Dermis blood vessel endothelial cell (primary cell): Measurements from ENCODE around the gene PTPRD. TPM values are rescaled to one million over a fixed set of nuclear protein-coding genes. Genes with fewer than 3 reads are reported as not detected.

ENCODE experiments used
- DNase-seq: peaks from one replicate; pipeline ENCODE4 v3.0.0; 2010
- total RNA-seq: library from RNA; depleted of rRNA; stranded (reverse); fragments of >200 nt; gene quantifications from 2 replicates; pipeline ENCODE4 v1.2.3, GENCODE V29; 2014

The PTPRD gene
- total RNA-seq, 1 donor from 2014 or later, result 3.2 TPM

GRCh38 chr9:8346296-8346695, 2266.5 kb downstream of the PTPRD start:
- DNase-seq, result no peak

- DNase-seq, result peak; percentile 35
Measured at GRCh38 chr9:8338767-8339510, 2273.9 kb downstream of the PTPRD start.

DNA sequence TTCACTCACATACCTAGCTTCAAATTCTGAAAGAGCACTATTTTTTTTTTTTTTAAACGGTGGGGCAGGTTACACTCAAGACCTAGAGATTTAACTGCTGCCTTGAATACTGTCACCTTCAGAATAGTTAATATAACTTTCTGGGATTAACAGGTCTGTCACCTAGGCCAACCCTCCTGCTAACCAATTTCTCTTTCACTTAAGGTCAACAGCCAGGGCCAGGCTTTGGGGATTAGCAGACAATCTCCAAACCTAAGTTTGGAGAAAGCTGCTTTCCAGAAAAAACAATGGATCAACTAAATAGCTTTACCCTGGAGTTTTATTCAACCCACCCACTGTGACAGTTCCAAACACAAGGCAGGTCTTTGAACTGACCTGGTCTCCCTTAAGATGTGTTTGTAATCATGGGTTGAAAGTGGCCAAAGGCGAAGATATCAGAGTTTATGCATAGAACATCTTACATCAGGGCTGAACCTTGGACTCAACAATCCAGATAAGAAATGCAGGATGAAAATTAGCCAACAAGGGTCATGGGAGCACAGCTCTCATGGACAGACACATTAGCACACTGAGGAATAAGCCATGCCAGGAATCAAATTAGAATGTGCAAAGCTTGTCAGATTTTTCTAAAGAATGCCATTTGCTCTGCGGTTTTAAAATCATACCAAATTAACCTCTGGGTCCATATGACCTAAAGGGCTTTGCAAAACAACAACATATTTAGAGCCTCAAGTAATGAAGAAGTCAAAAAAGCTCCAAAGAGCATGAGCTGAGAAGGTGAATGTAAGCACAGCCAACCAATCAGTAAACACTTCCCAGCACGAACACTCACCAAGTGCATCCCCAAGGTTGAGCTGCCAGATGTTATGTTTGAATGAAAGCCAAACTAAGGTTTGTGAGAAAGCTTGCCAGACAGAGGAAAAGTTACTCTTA, 2274.7 kb downstream of the PTPRD start:
- DNase-seq, result peak; percentile 63

DNA sequence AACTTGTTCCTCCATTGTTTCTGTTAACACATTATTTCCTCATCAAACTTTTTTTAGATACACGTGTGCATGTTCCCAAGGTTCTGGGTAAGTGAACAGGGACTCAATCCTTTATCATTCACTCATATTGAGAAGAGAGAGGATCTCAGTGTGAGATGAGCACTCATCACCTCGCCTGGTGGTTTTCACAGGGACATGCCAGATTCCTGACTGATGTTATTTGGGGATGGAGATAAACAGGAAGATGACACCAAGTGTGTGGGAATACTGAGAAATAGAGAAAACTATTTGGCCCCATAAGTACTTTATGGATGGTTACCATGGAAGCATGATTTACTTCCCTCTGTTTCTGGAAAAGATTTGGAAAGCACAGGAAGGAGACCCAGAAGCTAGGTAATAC, 2279.9 kb downstream of the PTPRD start:
- DNase-seq, result no peak

DNA sequence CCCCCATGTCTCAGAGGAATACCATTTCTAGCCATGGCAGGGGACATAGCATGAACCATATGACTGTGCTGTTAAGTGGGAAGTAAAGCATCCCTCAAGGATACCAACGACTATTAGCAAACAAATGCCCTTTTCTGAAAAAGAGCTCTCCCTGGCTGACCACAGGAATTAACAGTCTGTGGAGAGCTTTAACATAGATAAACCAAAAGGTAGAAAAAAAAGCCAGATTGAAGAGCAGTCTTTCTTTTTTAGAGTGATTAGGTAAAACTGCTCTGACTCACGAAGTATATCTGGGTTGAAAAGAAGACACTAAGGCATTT, 2280.5 kb downstream of the PTPRD start:
- DNase-seq, result no peak

GRCh38 chr9:8331507-8332330, 2281.1 kb downstream of the PTPRD start:
- DNase-seq, result no peak

- no peak for DNase-seq
Measured at GRCh38 chr9:8329561-8330283, 2283.1 kb downstream of the PTPRD start.

- DNase-seq, result no peak
Measured at GRCh38 chr9:8315211-8315610, 2297.6 kb downstream of the PTPRD start.

GRCh38 chr9:8309258-8309657, 2303.5 kb downstream of the PTPRD start:
- DNase-seq, result no peak

DNA sequence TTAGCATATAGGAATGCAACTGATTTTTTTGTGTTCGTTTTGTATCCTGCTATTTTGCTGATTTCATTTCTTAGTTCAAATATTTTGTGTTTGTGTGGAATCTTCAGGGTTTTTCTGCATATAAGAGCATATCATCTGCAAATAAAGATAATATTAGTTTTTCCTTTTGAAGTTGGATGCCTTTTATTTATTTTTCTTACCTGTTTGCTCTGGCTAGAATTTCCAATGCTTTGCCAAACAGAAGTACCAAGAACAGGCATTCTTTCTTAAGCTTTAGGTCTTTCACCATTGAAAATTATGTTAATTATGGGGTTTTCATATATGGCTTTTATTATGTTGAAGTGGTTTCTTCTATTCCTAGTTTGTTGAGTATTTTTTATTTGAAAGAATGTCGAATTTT, 2308.1 kb downstream of the PTPRD start:
- no peak for DNase-seq

GRCh38 chr9:8301296-8301695, 2311.5 kb downstream of the PTPRD start:
- peak; percentile 56 for DNase-seq

DNA sequence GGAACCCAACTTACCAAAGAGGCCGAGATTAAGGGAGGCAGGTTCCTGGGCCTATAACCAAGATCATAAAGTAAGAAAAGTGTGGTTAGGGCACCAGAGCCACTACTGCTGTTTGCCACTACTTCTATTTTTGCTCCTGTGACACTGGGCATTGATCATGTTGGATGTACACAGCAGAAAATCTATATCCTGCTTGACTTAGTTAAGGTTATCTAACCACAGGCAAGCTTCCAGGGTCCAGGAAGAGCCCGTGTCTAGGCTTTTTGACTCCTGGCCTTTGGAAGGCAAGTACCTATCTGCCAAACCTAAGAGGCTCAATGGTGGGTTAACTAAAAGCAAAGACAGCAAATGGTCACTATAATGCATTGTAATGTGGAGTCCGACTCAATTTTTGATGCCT, 2315.8 kb downstream of the PTPRD start:
- no peak for DNase-seq

- no peak for DNase-seq
Measured at GRCh38 chr9:8292657-8293056, 2320.1 kb downstream of the PTPRD start.

- DNase-seq, result no peak
Measured at GRCh38 chr9:8289681-8290080, 2323.1 kb downstream of the PTPRD start.

- DNase-seq, result no peak
Measured at GRCh38 chr9:8287970-8288369, 2324.8 kb downstream of the PTPRD start.

GRCh38 chr9:8287501-8287900, 2325.3 kb downstream of the PTPRD start:
- no peak for DNase-seq

DNA sequence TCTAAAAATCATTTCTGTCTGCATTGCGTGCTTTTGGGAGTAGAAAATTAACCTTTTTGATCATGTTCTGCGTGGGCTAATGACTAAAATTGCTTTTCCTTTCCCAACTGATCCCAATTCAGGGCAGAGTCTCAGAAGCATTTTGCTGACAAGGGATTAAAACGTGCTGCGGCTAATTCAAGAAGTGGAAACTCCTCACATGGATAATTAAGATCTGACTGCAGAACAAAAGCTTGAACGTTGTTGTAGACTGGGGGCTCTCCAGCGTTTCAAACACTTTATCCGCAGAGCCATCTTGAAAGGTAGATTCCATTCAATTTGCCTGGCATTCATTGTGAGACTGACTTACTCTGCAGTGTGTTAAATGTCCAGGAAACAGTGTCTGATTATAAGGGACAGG, 2327.9 kb downstream of the PTPRD start:
- DNase-seq, result no peak

GRCh38 chr9:8282535-8282934, 2330.3 kb downstream of the PTPRD start:
- DNase-seq, result no peak

GRCh38 chr9:8280811-8281210, 2332.0 kb downstream of the PTPRD start:
- no peak for DNase-seq

DNA sequence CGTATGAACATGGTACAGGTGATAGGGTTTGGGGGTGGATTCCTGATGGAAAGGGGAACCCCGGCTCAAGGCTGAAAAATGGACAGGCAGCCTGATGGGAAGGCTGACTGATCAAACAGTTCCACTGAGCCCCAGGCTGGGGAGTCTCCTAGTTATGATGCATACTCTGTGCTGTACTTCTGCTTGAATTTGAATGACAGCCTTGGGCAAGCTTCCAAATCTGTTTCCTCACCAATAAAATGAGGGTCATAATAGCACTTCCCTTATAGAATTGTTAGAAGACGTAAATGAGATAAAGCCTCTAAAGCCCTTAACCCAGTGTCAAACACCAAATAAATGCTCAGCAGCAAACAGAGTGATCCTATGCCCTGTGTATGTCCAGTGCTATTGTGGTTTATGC, 2334.8 kb downstream of the PTPRD start:
- DNase-seq, result peak; percentile 61

- DNase-seq, result no peak
Measured at GRCh38 chr9:8270235-8270634, 2342.6 kb downstream of the PTPRD start.

GRCh38 chr9:8268881-8269280, 2343.9 kb downstream of the PTPRD start:
- DNase-seq, result no peak
